PC-9 (cell line): ENCODE measurements around the gene HAGH.

Experiments used
- EZH2 ChIP-seq: fragments of 200-600 bp; sonication (generic); IDR thresholded peaks from 2 replicates; pipeline ENCODE4 v1.8.0; 2017; ENCODE audit warnings: antibody characterized with exemption, low read depth
- TF ChIP-seq, protein P1 (sequence below): fragments of 200-600 bp; sonication (generic); conservative IDR thresholded peaks from 2 replicates; pipeline ENCODE4 v1.6.1; 2017; ENCODE audit warnings: mixed run types, antibody characterized with exemption, mild to moderate bottlenecking, moderate library complexity

DNA sequence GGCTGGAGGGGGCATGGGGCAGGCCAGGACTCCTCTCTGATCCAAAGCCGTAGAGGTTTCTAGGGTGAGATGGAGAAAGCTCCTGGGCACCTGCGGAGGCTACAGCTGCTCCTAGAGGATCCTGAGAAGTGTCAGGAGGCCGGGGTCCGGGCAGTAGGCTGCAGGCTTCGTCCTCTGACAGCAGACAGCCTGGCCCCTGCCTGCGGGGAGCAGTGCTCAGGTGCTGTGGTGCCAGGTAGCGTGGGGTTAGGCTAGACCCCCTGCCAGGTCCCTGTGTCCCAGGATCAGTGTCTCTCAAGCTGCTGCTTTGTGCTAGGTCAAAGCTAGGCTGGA lies 52.2 kb downstream of the HAGH start:
- TF ChIP-seq, protein P1, sequence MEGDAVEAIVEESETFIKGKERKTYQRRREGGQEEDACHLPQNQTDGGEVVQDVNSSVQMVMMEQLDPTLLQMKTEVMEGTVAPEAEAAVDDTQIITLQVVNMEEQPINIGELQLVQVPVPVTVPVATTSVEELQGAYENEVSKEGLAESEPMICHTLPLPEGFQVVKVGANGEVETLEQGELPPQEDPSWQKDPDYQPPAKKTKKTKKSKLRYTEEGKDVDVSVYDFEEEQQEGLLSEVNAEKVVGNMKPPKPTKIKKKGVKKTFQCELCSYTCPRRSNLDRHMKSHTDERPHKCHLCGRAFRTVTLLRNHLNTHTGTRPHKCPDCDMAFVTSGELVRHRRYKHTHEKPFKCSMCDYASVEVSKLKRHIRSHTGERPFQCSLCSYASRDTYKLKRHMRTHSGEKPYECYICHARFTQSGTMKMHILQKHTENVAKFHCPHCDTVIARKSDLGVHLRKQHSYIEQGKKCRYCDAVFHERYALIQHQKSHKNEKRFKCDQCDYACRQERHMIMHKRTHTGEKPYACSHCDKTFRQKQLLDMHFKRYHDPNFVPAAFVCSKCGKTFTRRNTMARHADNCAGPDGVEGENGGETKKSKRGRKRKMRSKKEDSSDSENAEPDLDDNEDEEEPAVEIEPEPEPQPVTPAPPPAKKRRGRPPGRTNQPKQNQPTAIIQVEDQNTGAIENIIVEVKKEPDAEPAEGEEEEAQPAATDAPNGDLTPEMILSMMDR: no peak
- no peak for TF ChIP-seq EZH2
